Thyroid gland (tissue), 4 donors: ENCODE data around the gene CFHR5. TPM values are rescaled to one million over a fixed set of nuclear protein-coding genes. Genes with fewer than 3 reads are reported as not detected.

Source experiments
- DNase-seq, 2 donors: peaks; one replicate each; pipeline ENCODE4 v3.0.0-alpha.2; 2019
- H3K27ac ChIP-seq, 3 donors: fragments of 200-600 bp; sonication (generic); 1 replicate in 2 of 3; 2 replicates in 1 of 3; pipeline ENCODE4 v1.5.1; 2016 to 2019; ENCODE audit warnings: mild to moderate bottlenecking in 1 of 3, moderate library complexity in 1 of 3
- H3K27me3 ChIP-seq: fragments of 200-600 bp; sonication (generic); one replicate; pipeline ENCODE4 v1.5.1; 2019
- H3K36me3 ChIP-seq, 2 donors: fragments of 200-600 bp; sonication (generic); one replicate each; pipeline ENCODE4 v1.5.1; 2016 to 2019
- H3K4me1 ChIP-seq, 2 donors: fragments of 200-600 bp; sonication (generic); one replicate each; pipeline ENCODE4 v1.5.1; 2017 to 2019
- H3K4me3 ChIP-seq, 3 donors: fragments of 200-600 bp; sonication (generic); replicated peaks in 1 of 3; 1 replicate in 2 of 3; 2 replicates in 1 of 3; pipeline ENCODE4 v1.5.1; 2016; ENCODE audit warnings: mild to moderate bottlenecking in 1 of 3
- H3K9me3 ChIP-seq: fragments of 200-600 bp; sonication (generic); one replicate; pipeline ENCODE4 v1.5.1; 2017
- POLR2A ChIP-seq, 2 donors: fragments of 450-650 bp; IDR thresholded peaks; one replicate each; pipeline ENCODE4 v1.6.1; 2017; ENCODE audit warnings: antibody characterized with exemption in 2 of 2, mild to moderate bottlenecking in 2 of 2, moderate library complexity in 1 of 2
- WGBS, 2 donors: methylation state at CpG; one replicate each; pipeline ENCODE4 v1.1.5; 2017; 5-methylcytosine and 5-hydroxymethylcytosine counted together
- intact Hi-C: fragments of 100-400 bp; cut with DNase I; formaldehyde crosslinking; loops from one replicate; pipeline ENCODE4 v1.15.1; 2023
- small RNA-seq: library from RNA; depleted of rRNA; stranded (forward); fragments of <200 nt; gene quantifications from one replicate; pipeline ENCODE3, GENCODE V24; 2016
- total RNA-seq, 4 donors: library from RNA; depleted of rRNA; stranded (reverse); fragments of >200 nt; gene quantifications; one replicate each; pipeline ENCODE4 v1.2.3, GENCODE V29; 2016
- TF ChIP-seq, protein P1 (sequence below), 6 experiments: fragments of 200-600 bp in 3 of 6; fragments of 450-650 bp in 3 of 6; sonication (generic) in 3 of 6; IDR thresholded peaks; one replicate each; pipeline ENCODE4 v1.5.1; 2016 to 2019; ENCODE audit warnings: antibody characterized with exemption in 6 of 6, mild to moderate bottlenecking in 2 of 6, inconsistent platforms in 1 of 6, moderate library complexity in 1 of 6

CFHR5 gene
- total RNA-seq, 4 donors from 2014 or later: not detected

DNA sequence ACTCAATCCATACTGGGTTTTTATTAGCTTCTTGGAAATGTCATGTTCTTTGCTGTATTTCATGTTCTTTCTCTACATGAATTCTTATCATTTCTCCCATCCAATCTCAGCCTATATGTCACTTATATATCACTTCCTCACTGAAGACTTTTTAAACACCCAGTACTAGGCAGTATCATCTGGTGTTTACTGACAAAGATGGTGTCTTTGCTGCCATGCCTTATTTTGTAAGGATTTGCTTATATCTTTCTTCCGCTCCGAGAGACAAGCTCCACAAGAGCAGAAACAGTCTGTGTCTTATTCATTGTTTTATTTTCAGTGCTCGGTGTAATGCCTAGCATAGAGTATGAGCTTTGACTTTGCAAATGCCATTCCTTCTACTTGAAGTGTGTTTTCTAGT, 59.5 kb downstream of the CFHR5 start:
- TF ChIP-seq POLR2A (IDR thresholded peaks at IDR 0.05): no peak
- TF ChIP-seq, protein P1, sequence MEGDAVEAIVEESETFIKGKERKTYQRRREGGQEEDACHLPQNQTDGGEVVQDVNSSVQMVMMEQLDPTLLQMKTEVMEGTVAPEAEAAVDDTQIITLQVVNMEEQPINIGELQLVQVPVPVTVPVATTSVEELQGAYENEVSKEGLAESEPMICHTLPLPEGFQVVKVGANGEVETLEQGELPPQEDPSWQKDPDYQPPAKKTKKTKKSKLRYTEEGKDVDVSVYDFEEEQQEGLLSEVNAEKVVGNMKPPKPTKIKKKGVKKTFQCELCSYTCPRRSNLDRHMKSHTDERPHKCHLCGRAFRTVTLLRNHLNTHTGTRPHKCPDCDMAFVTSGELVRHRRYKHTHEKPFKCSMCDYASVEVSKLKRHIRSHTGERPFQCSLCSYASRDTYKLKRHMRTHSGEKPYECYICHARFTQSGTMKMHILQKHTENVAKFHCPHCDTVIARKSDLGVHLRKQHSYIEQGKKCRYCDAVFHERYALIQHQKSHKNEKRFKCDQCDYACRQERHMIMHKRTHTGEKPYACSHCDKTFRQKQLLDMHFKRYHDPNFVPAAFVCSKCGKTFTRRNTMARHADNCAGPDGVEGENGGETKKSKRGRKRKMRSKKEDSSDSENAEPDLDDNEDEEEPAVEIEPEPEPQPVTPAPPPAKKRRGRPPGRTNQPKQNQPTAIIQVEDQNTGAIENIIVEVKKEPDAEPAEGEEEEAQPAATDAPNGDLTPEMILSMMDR (IDR thresholded peaks at IDR 0.05): no peak
- no peaks in the 10 kb centered on the region for H3K9me3 ChIP-seq
- H3K27me3 ChIP-seq: no peaks in the 10 kb centered on the region
- WGBS, 2 donors: 94 to 98% methylated on average over 3 of the region's 3 CpGs
- H3K4me3 ChIP-seq: no peak overlapping the region
- intact Hi-C loops: no loop called here
- no peak for DNase-seq
- H3K36me3 ChIP-seq: no peaks in the 10 kb centered on the region
- H3K4me1 ChIP-seq: no peaks in the 10 kb centered on the region
- no peak overlapping the region for H3K27ac ChIP-seq

DNA sequence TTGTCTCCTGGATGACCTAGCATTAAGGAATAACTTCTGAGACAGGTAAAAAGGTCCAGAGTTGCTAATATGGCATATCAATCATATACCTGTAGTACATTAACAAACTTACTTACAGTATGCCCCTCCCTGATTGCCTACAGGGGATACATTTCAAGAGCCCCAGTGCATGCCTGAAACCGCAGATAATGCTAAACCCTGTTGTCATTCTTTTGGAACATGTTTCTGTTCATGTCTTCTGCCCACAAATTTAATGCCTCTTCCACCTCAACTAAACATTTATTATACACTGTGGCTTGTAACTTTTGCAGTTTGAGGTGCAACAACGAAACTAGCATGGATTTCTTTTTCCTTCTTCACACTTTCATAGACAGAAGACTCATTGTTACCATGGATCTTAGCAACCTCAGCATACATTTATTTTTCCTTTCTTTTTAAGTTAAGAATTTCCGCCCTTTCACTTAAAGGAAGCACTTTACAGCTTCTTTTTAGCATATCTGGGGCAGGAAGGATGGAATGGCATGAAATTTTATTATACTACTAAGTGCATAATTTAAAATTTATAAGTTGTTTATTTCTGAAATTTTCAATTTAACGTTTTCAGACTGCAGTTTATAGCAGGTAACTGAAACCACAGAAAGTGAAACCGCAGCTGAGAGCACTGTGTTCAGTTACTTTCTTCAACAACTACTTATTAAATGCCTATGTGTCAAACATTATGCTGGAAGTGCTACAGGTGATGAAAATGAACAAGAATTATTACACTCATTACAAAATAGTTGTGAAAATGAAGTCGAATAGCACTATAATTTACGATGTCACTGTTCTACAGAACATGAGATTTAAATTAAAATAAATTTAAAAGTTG, 64.4 kb downstream of the CFHR5 start:
- H3K4me3 ChIP-seq: no peak overlapping the region
- no peaks in the 10 kb centered on the region for H3K4me1 ChIP-seq
- no peak for DNase-seq
- WGBS, 2 donors: 89 to 90% methylated on average over 7 of the region's 7 CpGs
- no peaks in the 10 kb centered on the region for H3K27me3 ChIP-seq
- no peak for TF ChIP-seq POLR2A (IDR thresholded peaks at IDR 0.05)
- TF ChIP-seq, protein P1 (IDR thresholded peaks at IDR 0.05): no peak
- no peaks in the 10 kb centered on the region for H3K36me3 ChIP-seq
- no peak overlapping the region for H3K27ac ChIP-seq
- intact Hi-C loops: no loop called here
- no peaks in the 10 kb centered on the region for H3K9me3 ChIP-seq

DNA sequence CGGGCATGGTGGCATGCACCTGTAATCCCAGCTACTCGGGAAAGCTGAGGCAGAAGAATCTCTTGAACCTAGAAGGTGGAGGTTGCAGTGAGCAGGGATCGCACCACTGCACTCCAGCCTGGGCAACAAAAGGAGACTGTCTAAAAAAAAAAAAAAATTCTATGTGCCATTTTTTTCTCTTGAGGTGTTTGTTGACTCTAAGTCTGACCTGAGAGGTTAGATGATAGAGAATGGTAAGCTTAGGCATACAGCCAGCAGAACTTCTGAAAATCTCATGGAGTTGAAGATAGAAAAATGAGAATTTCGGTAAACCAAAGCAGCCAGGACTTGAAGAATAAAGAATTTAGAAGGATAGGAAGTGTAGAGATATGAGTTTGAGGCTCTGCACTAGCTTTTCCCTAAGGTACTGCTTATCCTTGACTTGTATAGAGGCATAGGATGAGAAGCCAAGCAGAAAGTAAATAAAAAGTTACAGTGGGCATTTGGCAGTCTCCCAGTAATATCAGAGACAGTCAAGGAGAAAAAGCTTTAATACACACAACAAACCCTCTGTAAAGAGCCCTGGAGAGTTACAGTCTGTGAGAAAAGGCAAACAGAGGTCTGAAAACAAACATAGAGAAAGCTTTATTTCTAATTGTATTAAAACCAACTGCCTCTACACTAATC, 65.5 kb downstream of the CFHR5 start:
- Histone ChIP-seq H3K27me3 (no peaks in the 10 kb centered on the region), H3K4me1 (no peaks in the 10 kb centered on the region), H3K27ac (no peak overlapping the region), H3K9me3 (no peaks in the 10 kb centered on the region), H3K36me3 (no peaks in the 10 kb centered on the region), H3K4me3 (no peak overlapping the region)
- TF ChIP-seq, protein P1 (IDR thresholded peaks at IDR 0.05): no peak
- TF ChIP-seq POLR2A (IDR thresholded peaks at IDR 0.05): no peak
- 36 to 49% methylated on average over 4 of the region's 4 CpGs for WGBS, 2 donors
- intact Hi-C loops: no loop called here
- no peak for DNase-seq

DNA sequence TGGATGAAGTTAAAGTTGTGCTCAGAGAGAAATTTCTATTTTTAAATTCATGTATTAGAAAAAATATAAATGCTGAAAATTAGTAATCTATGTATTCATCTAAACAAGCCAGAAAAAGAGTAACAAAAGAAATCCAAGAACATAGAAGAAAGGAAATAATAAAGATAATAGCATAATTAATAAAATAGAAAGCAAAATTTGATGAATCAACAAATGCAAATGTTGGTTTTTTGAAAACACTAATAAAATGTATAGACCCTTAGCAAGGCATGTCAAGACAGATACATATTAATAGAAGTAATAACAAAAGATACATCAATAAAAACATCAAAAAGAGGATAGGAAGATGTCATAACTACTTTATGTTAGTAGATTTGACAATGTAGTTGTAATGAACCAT, 71.7 kb downstream of the CFHR5 start:
- no peak for DNase-seq
- no peaks in the 10 kb centered on the region for H3K9me3 ChIP-seq
- H3K36me3 ChIP-seq: no peaks in the 10 kb centered on the region
- H3K4me1 ChIP-seq: no peaks in the 10 kb centered on the region
- H3K4me3 ChIP-seq: no peak overlapping the region
- no peak overlapping the region for H3K27ac ChIP-seq
- intact Hi-C loops: no loop called here
- TF ChIP-seq, protein P1 (IDR thresholded peaks at IDR 0.05): no peak
- no peak for TF ChIP-seq POLR2A (IDR thresholded peaks at IDR 0.05)
- H3K27me3 ChIP-seq: no peaks in the 10 kb centered on the region

Small RNA genes within 50 kb of the gene (small RNA-seq; reads per million reads assigned to genes)
- not detected for gene AL139418.1

Other genes with a start within 250 kb of the CFHR5 start
- gene CFHR3, start 202.7 kb upstream of the CFHR5 start, total RNA-seq: 1 to 10 TPM in 1 of 4 donors, under 1 TPM in 2, not detected in 1; 0.22 to 1.5 (median 0.27) TPM
- gene CFHR1, start 157.8 kb upstream of the CFHR5 start, total RNA-seq: not detected
- gene CFHR4, start 89.5 kb upstream of the CFHR5 start, total RNA-seq: not detected
- not detected for gene CFHR2, start 33.8 kb upstream of the CFHR5 start, total RNA-seq
- gene F13B, start 89.7 kb downstream of the CFHR5 start, total RNA-seq: not detected
- 1 to 10 TPM in 1 of 4 donors, under 1 TPM in 3; 0.15 to 1.2 (median 0.38) TPM for gene ASPM, start 169.1 kb downstream of the CFHR5 start, total RNA-seq
- 10 to 100 TPM; 15.9 to 21.5 (median 18.5) TPM for gene ZBTB41, start 223.7 kb downstream of the CFHR5 start, total RNA-seq